IMR-90 (cell line): Measurements from ENCODE around the gene ANO10. TPM values are rescaled to one million over a fixed set of nuclear protein-coding genes. Genes with fewer than 3 reads are reported as not detected.

ENCODE experiments used
- ATAC-seq: fragments of 200-7000 bp; cut with Tn5 transposase; 2 replicates; pipeline ENCODE4 v1.9.1; 2020; ENCODE audit warnings: low read depth, mild to moderate bottlenecking, moderate library complexity
- BruUV-seq: library from RNA; stranded (reverse); fragments of 400-500 nt; replicated peaks from 2 replicates; lab custom pipeline; 2021; lab: Mats Ljungman, UMichigan
- CTCF ChIA-PET: fragments of 300-600 bp; formaldehyde crosslinking; extraction: SDS; loops from one replicate; lab custom pipeline; 2021; ENCODE audit warnings: antibody characterized with exemption; lab: Yijun Ruan, JAX
- POLR2A ChIA-PET: fragments of 300-600 bp; sonication (Branson Sonifier 250); formaldehyde crosslinking; loops from one replicate; lab custom pipeline; 2022; ENCODE audit warnings: antibody characterized with exemption; ENCODE audit not compliant: unreplicated experiment; lab: Charles Lee
- DNase-seq: peaks from one replicate; pipeline ENCODE4 v3.0.0; 2013
- H2AFZ ChIP-seq: replicated peaks from 2 replicates; pipeline ENCODE3; 2013; ENCODE audit warnings: low read length, mild to moderate bottlenecking; ENCODE audit not compliant: poor library complexity
- H2AK5ac ChIP-seq: 2 replicates; pipeline ENCODE4 v1.6.1; 2013; ENCODE audit warnings: low read depth, low read length, inconsistent platforms
- H2AK9ac ChIP-seq: replicated peaks from 2 replicates; pipeline ENCODE3; 2013; ENCODE audit warnings: mild to moderate bottlenecking, low read depth, low read length, moderate library complexity; ENCODE audit not compliant: poor library complexity
- H2BK120ac ChIP-seq: 2 replicates; pipeline ENCODE4 v1.6.1; 2013; ENCODE audit warnings: low read depth, low read length, inconsistent platforms
- H2BK15ac ChIP-seq: 3 replicates; pipeline ENCODE4 v1.6.1; 2013; ENCODE audit warnings: low read depth, low read length, inconsistent platforms
- H2BK20ac ChIP-seq: 2 replicates; pipeline ENCODE4 v1.6.1; 2013; ENCODE audit warnings: low read depth, mild to moderate bottlenecking, inconsistent platforms, low read length, moderate library complexity
- H2BK5ac ChIP-seq: 2 replicates; pipeline ENCODE4 v1.6.1; 2013; ENCODE audit warnings: mild to moderate bottlenecking, low read depth, low read length, inconsistent platforms; ENCODE audit not compliant: poor library complexity, severe bottlenecking
- H3K14ac ChIP-seq: replicated peaks from 2 replicates; pipeline ENCODE4 v1.6.1; 2013; ENCODE audit warnings: low read depth, low read length, inconsistent platforms
- H3K18ac ChIP-seq: 2 replicates; pipeline ENCODE4 v1.6.1; 2013; ENCODE audit warnings: low read depth, low read length, control low read depth
- H3K23ac ChIP-seq: 2 replicates; pipeline ENCODE4 v1.6.1; 2013; ENCODE audit warnings: low read depth, low read length, inconsistent platforms
- H3K27ac ChIP-seq: 2 replicates; pipeline ENCODE4 v1.5.1; 2013; ENCODE audit warnings: mild to moderate bottlenecking, control low read depth, low read length; ENCODE audit not compliant: insufficient read depth
- H3K27me3 ChIP-seq: 2 replicates; pipeline ENCODE4 v1.6.1; 2013; ENCODE audit warnings: low read length; ENCODE audit not compliant: control insufficient read depth, insufficient read depth
- H3K36me3 ChIP-seq: 2 replicates; pipeline ENCODE4 v1.6.1; 2013; ENCODE audit warnings: low read length, mixed read lengths; ENCODE audit not compliant: control insufficient read depth, insufficient read depth
- H3K4ac ChIP-seq: 2 replicates; pipeline ENCODE4 v1.6.1; 2013; ENCODE audit warnings: low read depth, low read length, inconsistent platforms
- H3K4me1 ChIP-seq: 2 replicates; pipeline ENCODE4 v1.6.1; 2013; ENCODE audit warnings: low read length, mixed read lengths; ENCODE audit not compliant: control insufficient read depth, insufficient read depth
- H3K4me2 ChIP-seq: 2 replicates; pipeline ENCODE4 v1.6.1; 2013; ENCODE audit warnings: low read depth, mild to moderate bottlenecking, control low read depth, low read length, moderate library complexity
- H3K4me3 ChIP-seq: 2 replicates; pipeline ENCODE4 v1.5.1; 2013; ENCODE audit warnings: low read depth, mild to moderate bottlenecking, control low read depth, low read length, moderate library complexity; ENCODE audit not compliant: insufficient read depth
- H3K56ac ChIP-seq: 2 replicates; pipeline ENCODE4 v1.6.1; 2013; ENCODE audit warnings: low read length, inconsistent platforms; ENCODE audit not compliant: insufficient read depth; ENCODE audit errors: extremely low read depth
- H3K79me1 ChIP-seq, 2 experiments: 2 replicates each; pipeline ENCODE4 v1.6.1; 2013; ENCODE audit warnings: low read length in 2 of 2, inconsistent platforms in 1 of 2, low read depth in 1 of 2
- H3K9ac ChIP-seq: 2 replicates; pipeline ENCODE4 v1.6.1; 2013; ENCODE audit warnings: low read depth, low read length, control low read depth
- H3K9me1 ChIP-seq: 2 replicates; pipeline ENCODE4 v1.6.1; 2013; ENCODE audit warnings: low read length, inconsistent platforms; ENCODE audit not compliant: insufficient read depth
- H3K9me3 ChIP-seq: 2 replicates; pipeline ENCODE4 v1.6.1; 2013; ENCODE audit warnings: low read length; ENCODE audit not compliant: control insufficient read depth, insufficient read depth
- H4K20me1 ChIP-seq: 2 replicates; pipeline ENCODE4 v1.6.1; 2013; ENCODE audit warnings: low read length, inconsistent platforms; ENCODE audit not compliant: insufficient read depth
- H4K5ac ChIP-seq: 2 replicates; pipeline ENCODE4 v1.6.1; 2013; ENCODE audit warnings: mild to moderate bottlenecking, low read depth, low read length, control low read depth
- H4K8ac ChIP-seq, 2 experiments: 2 replicates each; pipeline ENCODE4 v1.6.1; 2013; ENCODE audit warnings: low read depth in 2 of 2, low read length in 2 of 2, control low read depth in 1 of 2, inconsistent platforms in 1 of 2
- H4K91ac ChIP-seq: 2 replicates; pipeline ENCODE4 v1.6.1; 2013; ENCODE audit warnings: low read depth, low read length, inconsistent platforms; ENCODE audit not compliant: insufficient read depth
- CTCF ChIP-seq: conservative IDR thresholded peaks from 2 replicates; pipeline ENCODE4 v1.5.1; 2012; ENCODE audit warnings: mild to moderate bottlenecking, low read depth, low read length, improper control_type of control experiment
- ELK1 ChIP-seq: fragments of 150-350 bp; IDR thresholded peaks from 2 replicates; pipeline ENCODE4 v1.6.1; 2016; ENCODE audit warnings: low read depth, mild to moderate bottlenecking, low read length, moderate library complexity, borderline replicate concordance
- NFE2L2 ChIP-seq: fragments of 150-350 bp; IDR thresholded peaks from 2 replicates; pipeline ENCODE4 v1.6.1; 2016; ENCODE audit warnings: low read depth, mild to moderate bottlenecking, low read length
- WGBS, 2 experiments: methylation state at CpG; one replicate each; pipeline versions ENCODE4 v1.1.5 to v1.1.7; 2013; ENCODE audit warnings: missing lambda C conversion rate in 2 of 2; ENCODE audit not compliant: insufficient read length in 1 of 2; ENCODE audit errors: extremely low coverage in 2 of 2; 5-methylcytosine and 5-hydroxymethylcytosine counted together
- dilution Hi-C: fragments of 300-500 bp; cut with HindIII; formaldehyde crosslinking; loops from one replicate; pipeline ENCODE4 v1.14.3; 2018; ENCODE audit warnings: low sequenced_read_pairs; ENCODE audit not compliant: unreplicated experiment
- in situ Hi-C: fragments of 300-500 bp; cut with MboI; formaldehyde crosslinking; loops from 3 replicates; pipeline ENCODE4 v1.14.3; 2019; ENCODE audit warnings: low sequenced_read_pairs, inconsistent platforms, mixed read lengths
- intact Hi-C: fragments of 100-400 bp; cut with micrococcal nuclease; formaldehyde crosslinking; loops from 2 replicates; pipeline ENCODE4 v1.10.0; 2022
- polyA plus RNA-seq, 3 experiments: library from polyadenylated mRNA; depleted of rRNA; stranded (reverse); fragments of >200 nt; gene quantifications; 2 replicates each; pipeline ENCODE4 v1.2.3, GENCODE V29; 2012; ENCODE audit warnings: low replicate concordance in 1 of 3
- total RNA-seq: library from RNA; depleted of rRNA; stranded (reverse); fragments of >200 nt; gene quantifications from 2 replicates; pipeline ENCODE4 v1.2.3, GENCODE V29; 2012

Gene ANO10
- total and polyA plus RNA-seq, 2 of the 4 experiments (the other 2 are of a cell fraction), result 28.5 to 41.6 TPM

GRCh38 chr3:43584043-43584826, 37.6 kb downstream of the ANO10 start (continued):
- no peak for TF ChIP-seq ELK1

- Histone ChIP-seq H3K4ac (no peak overlapping the region), H3K27ac (no peak overlapping the region), H4K20me1 (no peaks in the 10 kb centered on the region), H2AK5ac (peak overlapping the region; percentile 7; the same call in 1 of the 2 replicates), H4K91ac (no peak overlapping the region), H3K23ac (no peak overlapping the region), H4K5ac (no peak overlapping the region), H3K14ac (peak overlapping the region; percentile 2; the same call in 1 of the 2 replicates), H3K4me2 (no peak overlapping the region), H2BK5ac (peak overlapping the region; percentile 25), H3K79me1 (peaks cover 10 to 24% of the 10 kb centered on the region in 2 experiments), H2BK120ac (no peak overlapping the region), H2BK15ac (no peak overlapping the region), H3K9me1 (peaks cover 15% of the 10 kb centered on the region), H3K9ac (no peak overlapping the region), H4K8ac (no peak overlapping the region), H2BK20ac (no peak overlapping the region), H2AFZ (no peak overlapping the region), H3K18ac (no peak overlapping the region), H3K4me1 (peaks cover 7% of the 10 kb centered on the region), H3K36me3 (peaks cover 6% of the 10 kb centered on the region), H2AK9ac (no peak overlapping the region), H3K27me3 (no peaks in the 10 kb centered on the region), H3K9me3 (no peaks in the 10 kb centered on the region), H3K4me3 (no peak overlapping the region), H3K56ac (no peak overlapping the region)
- in situ Hi-C loops, result no loop called here
- ChIA-PET POLR2A (interaction anchor here (0.6 kb wide), 1 partner anchor 151 kb away, joined by 3 read pairs; no protein-coding TSS in a partner anchor), CTCF (no interaction called here)
- ATAC-seq (no peak), DNase-seq (no peak)
- BruUV-seq, result no TSS peak
- TF ChIP-seq NFE2L2, result no peak
- 0 out of 2 replicates have a peak, but pooled peaks have one; percentile 4 for TF ChIP-seq CTCF
- intact Hi-C loops, result no loop called here
- dilution Hi-C loops, result no loop called here
- whole genome bisulfite sequencing, 2 experiments, result no CpG with 5 or more reads among the region's 4 CpGs
Measured at GRCh38 chr3:43583481-43583880, 38.3 kb downstream of the ANO10 start.
